Mucosa of stomach (tissue), 1 donor: ENCODE results near the gene RPSA.
"Not testable (repeated sequence)": the region's sequence is repeated elsewhere in the genome, so short reads cannot be mapped to it uniquely, and the experiment has no call there.

ENCODE experiments used
- H3K27me3 ChIP-seq: one replicate; pipeline ENCODE4 v1.7.0; 2013; ENCODE audit warnings: mild to moderate bottlenecking, low read length; ENCODE audit not compliant: control insufficient read depth, insufficient read depth
- H3K36me3 ChIP-seq: one replicate; pipeline ENCODE4 v1.7.0; 2013; ENCODE audit warnings: low read length; ENCODE audit not compliant: control insufficient read depth, insufficient read depth
- H3K4me1 ChIP-seq: one replicate; pipeline ENCODE4 v1.7.0; 2013; ENCODE audit warnings: mild to moderate bottlenecking, low read length; ENCODE audit not compliant: control insufficient read depth, insufficient read depth
- H3K4me3 ChIP-seq: one replicate; pipeline ENCODE4 v1.7.0; 2013; ENCODE audit warnings: low read length
- H3K9ac ChIP-seq: one replicate; pipeline ENCODE4 v1.7.0; 2013; ENCODE audit warnings: mild to moderate bottlenecking, low read length, moderate library complexity
- H3K9me3 ChIP-seq: one replicate; pipeline ENCODE4 v1.7.0; 2013; ENCODE audit warnings: mild to moderate bottlenecking, low read length, moderate library complexity; ENCODE audit not compliant: control insufficient read depth
- donor health status: Pancreatic carcinoma.

RPSA gene

DNA sequence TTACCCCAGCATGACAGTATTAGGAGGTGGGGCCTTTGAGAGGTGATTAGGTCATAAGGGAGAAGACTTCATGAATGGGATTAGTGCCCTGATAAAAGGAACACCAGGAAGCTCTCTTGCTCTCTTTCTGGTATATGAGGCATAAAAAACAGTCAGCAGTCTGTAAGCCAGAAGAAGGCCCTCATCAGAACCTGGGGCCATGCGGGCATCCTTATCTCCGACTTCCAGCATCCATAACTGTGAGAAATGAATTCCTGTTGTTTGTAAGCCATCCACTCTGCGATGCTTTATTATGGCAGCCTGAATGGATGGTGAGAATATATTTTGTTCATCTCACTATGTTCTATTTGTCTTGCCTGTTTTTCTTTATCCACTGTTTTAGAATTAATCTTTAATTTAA lies 43.3 kb downstream of the RPSA start:
- no peaks in the 10 kb centered on the region for H3K36me3 ChIP-seq
- H3K9ac ChIP-seq: no peak overlapping the region
- no peak overlapping the region for H3K4me3 ChIP-seq
- no peaks in the 10 kb centered on the region for H3K4me1 ChIP-seq
- peaks cover 3% of the 10 kb centered on the region for H3K27me3 ChIP-seq
- no peaks in the 10 kb centered on the region for H3K9me3 ChIP-seq

DNA sequence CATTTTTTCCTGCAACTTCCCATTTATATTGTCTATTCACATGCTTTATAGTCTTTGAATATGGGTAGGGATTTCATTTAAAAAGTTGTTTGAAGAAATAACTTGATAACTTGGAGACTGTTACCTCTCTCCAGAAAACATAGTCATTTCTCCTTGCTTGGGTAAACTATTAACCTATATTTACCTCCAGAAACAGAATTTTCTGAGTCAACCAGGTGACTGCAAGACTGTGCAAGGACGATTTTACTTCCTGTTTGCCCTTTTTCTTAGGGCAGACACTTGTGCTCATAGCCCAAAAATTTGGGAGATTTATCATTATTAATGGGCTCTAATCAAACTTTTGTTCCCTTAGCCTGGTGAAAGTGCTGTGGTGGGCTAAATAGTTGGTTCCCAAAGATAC lies 46.6 kb downstream of the RPSA start:
- no peaks in the 10 kb centered on the region for H3K9me3 ChIP-seq
- no peak overlapping the region for H3K4me3 ChIP-seq
- H3K27me3 ChIP-seq: peaks cover 3% of the 10 kb centered on the region
- H3K36me3 ChIP-seq: no peaks in the 10 kb centered on the region
- no peak overlapping the region for H3K9ac ChIP-seq
- H3K4me1 ChIP-seq: no peaks in the 10 kb centered on the region

DNA sequence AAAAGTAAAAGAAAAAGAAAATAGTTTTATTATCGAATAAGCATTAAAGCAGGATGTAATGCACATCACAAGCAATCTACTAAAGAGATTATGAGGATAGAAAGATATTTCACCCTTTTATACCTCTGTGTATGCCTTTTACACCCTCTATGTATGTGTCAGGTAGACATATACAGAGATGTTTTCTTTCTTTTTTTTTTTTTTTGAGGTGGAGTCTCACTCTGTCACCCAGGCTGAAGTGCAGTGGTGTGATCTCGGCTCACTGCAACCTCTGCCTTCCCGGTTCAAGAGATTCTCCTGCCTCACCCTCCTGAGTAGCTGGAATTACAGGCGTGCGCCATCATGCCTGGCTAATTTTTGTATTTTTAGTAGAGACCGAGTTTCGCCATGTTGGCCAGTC lies 47.4 kb downstream of the RPSA start:
- not testable (repeated sequence) for H3K9ac ChIP-seq, H3K36me3 ChIP-seq, H3K27me3 ChIP-seq, H3K9me3 ChIP-seq, H3K4me1 ChIP-seq, H3K4me3 ChIP-seq

DNA sequence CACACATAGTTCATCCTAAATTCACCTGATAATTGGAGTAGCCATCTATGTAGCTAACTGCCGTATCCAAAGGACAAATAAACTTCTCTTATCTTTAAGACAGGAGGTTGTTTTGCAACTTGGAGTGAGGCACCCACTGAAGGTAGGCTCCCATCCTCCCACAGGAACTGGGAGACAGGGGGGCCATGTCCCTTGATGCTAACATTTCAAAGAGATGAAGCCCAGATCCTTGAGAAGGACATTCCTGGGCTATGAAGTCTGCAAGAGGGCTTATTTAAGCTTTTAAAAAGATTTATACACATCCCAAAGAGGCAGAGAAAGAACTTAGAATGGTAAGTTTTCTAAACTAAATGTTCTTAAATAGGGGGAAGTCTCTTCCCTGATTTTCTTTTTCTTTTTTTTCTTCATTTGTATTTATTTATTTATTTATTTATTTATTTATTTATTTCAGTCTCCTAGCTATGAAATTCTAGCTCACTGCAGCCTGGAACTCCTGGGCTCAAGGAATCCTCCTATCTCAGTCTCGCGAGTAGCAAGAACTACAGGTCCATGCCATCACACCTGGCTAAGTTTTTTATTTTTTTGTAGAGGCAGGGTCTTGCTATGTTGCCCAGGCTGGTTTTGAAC lies 48.2 kb downstream of the RPSA start:
- Histone ChIP-seq H3K4me1 (no peaks in the 10 kb centered on the region), H3K4me3 (no peak overlapping the region), H3K36me3 (no peaks in the 10 kb centered on the region), H3K27me3 (peaks cover 3% of the 10 kb centered on the region), H3K9me3 (no peaks in the 10 kb centered on the region), H3K9ac (no peak overlapping the region)

DNA sequence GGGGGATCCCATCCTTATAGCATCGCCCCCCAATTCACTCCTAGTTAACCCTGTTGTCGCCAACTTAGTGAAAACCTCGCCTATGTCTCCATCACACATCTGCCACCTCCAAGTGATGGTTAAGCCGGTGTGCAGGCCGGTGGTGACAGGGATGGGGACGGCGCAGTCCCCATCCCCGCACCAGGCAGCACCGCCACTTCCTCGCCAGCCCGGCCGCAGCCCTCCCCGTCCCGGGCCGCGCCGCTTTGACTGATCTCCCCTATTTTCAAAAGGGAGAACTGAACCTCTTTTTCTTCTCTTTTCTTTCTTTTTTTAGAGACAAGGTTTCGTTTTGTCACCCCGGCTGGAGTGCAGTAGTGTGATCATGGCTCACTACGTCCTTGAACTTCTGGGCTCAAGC lies 49.6 kb downstream of the RPSA start:
- H3K27me3 ChIP-seq: peaks cover 3% of the 10 kb centered on the region

DNA sequence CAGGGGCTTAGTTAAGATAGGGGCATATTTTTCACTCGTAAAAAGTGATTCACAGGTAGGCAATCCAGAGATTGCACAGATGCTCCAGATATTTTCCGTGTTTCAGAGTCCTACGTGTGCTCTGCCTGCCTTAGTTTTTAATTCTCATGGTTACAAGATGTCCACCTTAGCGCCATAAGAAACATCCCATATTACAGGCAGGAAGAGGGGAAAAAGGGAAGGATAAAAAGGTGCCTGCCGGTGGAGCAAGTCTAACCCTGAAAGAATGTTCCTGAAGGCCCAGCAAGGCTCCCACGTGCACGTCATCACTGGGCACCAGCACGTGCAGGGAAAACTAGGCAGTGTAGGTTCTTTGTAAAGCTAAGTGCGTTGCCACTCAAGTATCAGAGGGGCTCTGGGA lies 50.8 kb downstream of the RPSA start:
- H3K4me3 ChIP-seq: no peak overlapping the region
- H3K36me3 ChIP-seq: no peaks in the 10 kb centered on the region
- no peaks in the 10 kb centered on the region for H3K9me3 ChIP-seq
- H3K4me1 ChIP-seq: no peaks in the 10 kb centered on the region
- peaks cover 3% of the 10 kb centered on the region for H3K27me3 ChIP-seq
- no peak overlapping the region for H3K9ac ChIP-seq

More for the DNA sequence above, 49.6 kb downstream of the RPSA start:
- Histone ChIP-seq H3K9ac (no peak overlapping the region), H3K36me3 (no peaks in the 10 kb centered on the region), H3K9me3 (no peaks in the 10 kb centered on the region), H3K4me1 (no peaks in the 10 kb centered on the region), H3K4me3 (no peak overlapping the region)

DNA sequence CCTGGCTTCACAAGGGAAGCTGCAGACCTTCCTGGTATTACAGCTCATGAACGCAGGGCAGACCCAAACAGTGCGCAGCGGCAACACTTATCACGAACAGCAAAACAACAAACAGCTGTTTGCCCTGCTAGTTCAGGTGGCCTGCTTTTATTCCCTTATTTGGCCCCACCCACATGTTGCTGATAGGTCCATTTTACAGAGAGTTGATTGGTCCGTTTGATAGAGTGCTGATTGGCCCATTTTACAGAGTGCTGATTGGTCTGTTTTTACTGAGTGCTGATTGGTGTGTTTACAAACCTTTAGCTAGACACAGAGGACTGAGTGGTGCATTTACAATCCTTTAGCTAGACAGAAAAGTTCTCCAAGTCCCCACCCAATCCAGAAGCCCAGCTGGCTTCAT lies 52.1 kb downstream of the RPSA start:
- not testable (repeated sequence) for H3K9me3 ChIP-seq, H3K4me3 ChIP-seq, H3K4me1 ChIP-seq, H3K27me3 ChIP-seq, H3K9ac ChIP-seq, H3K36me3 ChIP-seq

DNA sequence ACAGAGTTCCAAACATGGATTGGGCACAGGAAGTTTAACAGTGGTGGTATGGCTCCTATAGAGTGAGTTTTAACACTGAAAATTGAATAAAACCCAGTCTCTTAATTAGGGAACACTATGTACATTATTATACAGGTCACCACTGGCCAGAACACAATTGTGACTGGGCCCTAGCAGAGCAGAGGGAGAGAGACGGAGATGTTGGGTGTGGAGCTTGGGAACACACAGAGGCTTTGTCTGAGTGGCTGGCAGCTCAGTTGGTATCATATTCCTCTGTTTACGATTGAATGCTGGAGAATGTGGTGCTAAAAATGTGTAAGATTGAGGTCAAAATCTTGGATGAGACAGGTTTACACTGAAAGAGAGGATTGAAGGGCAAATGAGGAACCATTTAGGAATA lies 54.2 kb downstream of the RPSA start:
- no peak overlapping the region for H3K4me3 ChIP-seq
- H3K27me3 ChIP-seq: no peaks in the 10 kb centered on the region
- no peaks in the 10 kb centered on the region for H3K4me1 ChIP-seq
- no peaks in the 10 kb centered on the region for H3K9me3 ChIP-seq
- no peaks in the 10 kb centered on the region for H3K36me3 ChIP-seq
- no peak overlapping the region for H3K9ac ChIP-seq
